ENCODE data around the gene CFB.
"Not testable (repeated sequence)": the region's sequence is repeated elsewhere in the genome, so short reads cannot be mapped to it uniquely, and the experiment has no call there.

The CFB gene

DNA sequence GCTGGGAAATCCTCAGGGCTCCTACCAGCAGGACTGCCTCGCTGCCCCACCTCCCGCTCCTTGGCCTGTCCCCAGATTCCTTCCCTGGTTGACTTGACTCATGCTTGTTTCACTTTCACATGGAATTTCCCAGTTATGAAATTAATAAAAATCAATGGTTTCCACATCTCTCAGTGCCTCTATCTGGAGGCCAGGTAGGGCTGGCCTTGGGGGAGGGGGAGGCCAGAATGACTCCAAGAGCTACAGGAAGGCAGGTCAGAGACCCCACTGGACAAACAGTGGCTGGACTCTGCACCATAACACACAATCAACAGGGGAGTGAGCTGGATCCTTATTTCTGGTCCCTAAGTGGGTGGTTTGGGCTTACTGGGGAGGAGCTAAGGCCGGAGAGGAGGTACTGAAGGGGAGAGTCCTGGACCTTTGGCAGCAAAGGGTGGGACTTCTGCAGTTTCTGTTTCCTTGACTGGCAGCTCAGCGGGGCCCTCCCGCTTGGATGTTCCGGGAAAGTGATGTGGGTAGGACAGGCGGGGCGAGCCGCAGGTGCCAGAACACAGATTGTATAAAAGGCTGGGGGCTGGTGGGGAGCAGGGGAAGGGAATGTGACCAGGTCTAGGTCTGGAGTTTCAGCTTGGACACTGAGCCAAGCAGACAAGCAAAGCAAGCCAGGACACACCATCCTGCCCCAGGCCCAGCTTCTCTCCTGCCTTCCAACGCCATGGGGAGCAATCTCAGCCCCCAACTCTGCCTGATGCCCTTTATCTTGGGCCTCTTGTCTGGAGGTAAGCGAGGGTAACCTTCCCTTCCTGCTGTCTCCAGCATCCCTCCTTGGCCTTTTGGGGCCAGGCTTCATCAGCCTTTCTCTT, at the start of gene CFB:
Gene CFB, plus strand, starts transcription at position 589 of the 863 bp plus-strand sequence. Its CDS starts 127 bp downstream, at position 716.
- DNase-seq: peak in 1 of 2 donors; percentile 15

- no peak for DNase-seq
These were observed 49.4 kb upstream of the CFB start for GRCh38 chr6:31896493-31896855.

- peak in 1 of 2 donors; percentile 19 for DNase-seq
These were observed 48.9 kb upstream of the CFB start for GRCh38 chr6:31896856-31897611.

DNA sequence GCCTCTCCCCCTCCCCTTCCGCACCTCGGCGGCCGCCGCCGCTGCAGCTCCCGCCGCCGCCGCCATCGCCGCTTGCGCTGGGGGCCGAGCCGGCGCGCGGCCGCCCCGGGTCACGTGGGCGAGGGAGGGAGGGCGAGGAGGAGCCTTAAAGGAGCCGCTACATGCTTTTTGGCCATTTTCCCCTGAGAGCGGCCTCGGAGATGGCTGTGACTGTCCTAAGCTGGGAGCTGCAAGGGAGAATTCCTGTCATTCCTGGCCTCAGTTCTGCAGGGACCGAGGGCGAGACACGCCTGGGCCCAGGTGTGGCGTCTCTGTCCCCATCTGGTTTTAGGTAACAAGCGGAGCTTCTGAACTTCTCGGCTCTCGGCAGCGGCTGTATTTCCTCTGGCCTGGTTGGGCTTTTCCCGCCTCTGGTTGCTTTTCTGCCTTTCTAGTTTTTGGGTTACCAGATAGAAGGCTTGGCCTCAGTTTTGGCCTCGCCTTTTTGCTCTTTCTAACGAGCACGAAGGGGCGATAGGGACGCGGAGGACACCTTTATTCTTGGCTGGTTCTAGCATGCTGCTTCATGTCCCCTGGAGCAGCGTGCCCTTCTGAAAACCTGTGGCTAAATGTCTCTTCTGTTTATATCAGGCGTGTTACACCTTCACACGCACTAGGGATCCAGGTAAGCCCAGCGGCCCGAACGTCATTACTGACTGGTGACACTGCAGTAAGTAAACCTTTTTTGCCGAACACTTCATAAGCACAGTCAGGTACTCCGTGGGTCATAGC, 48.1 kb upstream of the CFB start, which contains the start of gene EHMT2:
Gene EHMT2, minus strand, starts transcription at position 87 of the 771 bp plus-strand sequence. Its CDS starts 21 bp downstream, at position 66.
- peak; percentile 80 to 88 for DNase-seq

DNA sequence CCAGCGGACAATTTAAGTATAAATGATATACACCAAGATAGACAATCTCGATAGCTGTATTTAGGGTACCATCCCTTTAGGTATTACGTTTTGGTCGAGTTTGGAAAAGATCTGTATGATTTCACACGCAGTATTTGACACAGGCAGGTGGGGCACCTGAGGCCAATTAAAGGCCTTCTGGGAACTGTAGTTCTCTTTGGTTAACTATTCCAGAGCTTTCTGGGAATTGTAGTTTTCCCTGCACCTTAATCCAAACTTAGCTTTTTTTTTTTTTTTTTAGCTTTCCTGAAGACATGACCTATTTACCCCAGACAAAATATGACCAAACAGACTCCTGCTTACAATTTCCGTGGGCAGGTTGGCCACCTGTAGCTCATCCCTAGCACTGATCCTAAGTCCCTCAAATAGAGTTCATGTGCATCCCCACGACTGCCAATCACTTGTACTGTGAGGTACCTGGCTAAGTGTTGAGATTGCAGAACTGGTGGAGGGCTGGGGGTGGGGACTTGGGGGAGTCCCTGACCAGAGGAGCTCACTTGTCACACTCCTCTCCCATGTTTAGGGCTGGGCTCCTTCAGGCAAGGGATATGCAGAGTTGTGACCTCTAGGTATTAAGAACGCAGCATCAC, 47.4 kb upstream of the CFB start:
- DNase-seq: peak; percentile 37 to 76

DNA sequence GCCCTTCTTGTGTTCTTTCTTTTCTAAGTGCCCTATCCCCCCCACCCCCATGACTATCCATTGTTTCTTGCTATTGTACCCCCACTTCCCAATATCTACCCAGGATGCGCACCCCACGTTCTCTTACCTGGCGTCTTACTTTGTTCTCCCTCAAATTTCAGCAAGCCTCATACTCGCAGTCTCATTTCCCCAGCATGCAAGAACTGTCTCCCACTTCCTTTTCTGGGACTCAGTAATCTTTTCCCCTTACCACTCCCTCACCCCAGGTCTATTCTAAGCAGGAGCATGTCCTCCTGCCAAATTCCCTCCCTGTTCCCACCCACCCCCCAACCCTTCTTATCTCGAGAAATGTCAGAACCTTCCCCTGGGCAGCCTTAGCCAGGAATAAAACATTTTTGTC, 46.7 kb upstream of the CFB start:
- DNase-seq: no peak

GRCh38 chr6:31899882-31900722, 45.8 kb upstream of the CFB start:
- peak in 1 of 2 donors; percentile 29 for DNase-seq

- no peak for DNase-seq
These were observed 44.9 kb upstream of the CFB start for GRCh38 chr6:31900917-31901414.

DNA sequence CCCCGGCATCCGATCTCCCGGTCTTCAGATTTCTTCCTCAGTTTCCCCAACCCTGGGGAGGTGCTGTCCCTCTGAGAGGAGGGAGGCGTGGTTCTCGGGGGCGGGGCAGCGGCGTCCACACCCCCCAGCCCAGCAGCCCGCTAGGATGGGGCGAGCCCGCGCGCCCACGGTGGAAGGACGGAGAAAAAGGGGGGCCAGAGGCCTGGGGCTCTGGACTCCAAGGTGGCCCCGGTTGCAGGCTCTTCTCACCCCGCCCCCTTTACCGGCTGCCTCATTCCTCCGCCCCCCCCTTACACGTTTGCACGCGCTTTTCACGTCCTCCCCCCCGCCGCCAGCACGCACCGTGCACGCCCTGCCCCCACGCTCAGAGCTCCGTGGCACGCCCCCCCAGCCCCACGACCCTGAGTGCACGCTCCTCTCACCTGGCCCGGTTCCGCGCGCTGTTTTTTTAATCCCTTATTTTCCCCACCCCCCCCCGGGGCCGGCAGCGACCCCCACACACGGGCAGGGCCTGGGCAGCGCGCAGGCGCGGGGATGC, 44.4 kb upstream of the CFB start:
- DNase-seq: peak; percentile 59 to 66

DNA sequence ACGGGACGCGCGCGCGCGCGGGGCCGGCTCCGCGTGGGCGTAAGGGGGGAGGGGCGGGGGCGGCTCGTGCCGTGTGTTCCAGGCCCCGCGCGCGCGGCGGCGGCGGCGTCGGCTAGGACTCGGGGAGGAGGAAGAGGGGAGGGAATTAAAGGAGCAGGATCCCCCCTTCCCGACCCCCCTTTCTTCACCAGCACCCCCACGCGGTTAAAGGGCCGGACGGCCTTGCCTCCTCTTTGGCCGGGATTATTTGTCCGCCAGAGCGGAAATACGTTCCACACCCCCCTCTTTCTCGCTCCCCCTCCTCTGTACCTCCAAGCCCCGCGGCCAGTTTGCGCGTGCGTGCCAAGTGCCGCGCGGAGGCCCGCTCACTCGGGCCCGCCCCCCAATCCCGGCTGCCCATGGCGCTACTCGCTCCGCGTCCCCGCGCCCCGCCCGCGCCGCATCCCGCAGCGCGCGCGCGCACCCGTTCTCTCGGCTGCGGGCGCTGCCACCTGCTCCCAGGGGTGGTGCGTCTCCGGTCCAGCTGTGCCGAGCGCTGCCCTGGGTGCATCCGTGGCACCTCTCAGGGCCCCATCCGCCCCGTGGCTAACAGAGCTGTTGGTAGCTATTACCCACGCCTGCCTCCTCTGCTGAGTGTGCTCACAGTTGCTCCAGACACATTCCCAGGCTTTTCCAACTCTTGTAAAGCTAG, 43.8 kb upstream of the CFB start, which contains the start of gene ZBTB12:
Gene ZBTB12, minus strand, starts transcription at position 134 of the 691 bp plus-strand sequence. CDS start 781 bp downstream, outside the sequence.
- DNase-seq: peak; percentile 89 to 91

GRCh38 chr6:31903957-31904356, 41.9 kb upstream of the CFB start:
- DNase-seq: no peak

DNA sequence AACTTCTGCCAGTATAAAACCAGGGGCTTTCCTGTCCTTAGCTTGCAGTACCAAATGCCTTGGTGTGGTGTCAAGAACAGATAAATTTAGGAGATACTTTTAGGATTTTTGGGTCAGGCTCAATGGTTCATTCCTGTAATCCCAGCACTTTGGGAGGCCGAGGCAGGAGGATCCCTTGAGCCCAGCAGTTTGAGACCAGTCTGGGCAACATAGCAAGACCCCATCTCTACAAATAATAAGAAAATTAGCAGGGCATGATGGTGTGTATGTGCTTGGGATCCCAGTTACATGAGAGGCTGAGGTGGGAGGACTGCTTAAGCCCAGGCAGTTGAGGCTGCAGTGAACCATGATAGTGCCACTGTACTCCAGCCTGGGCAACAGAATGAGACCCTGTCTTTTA, 40.9 kb upstream of the CFB start:
- DNase-seq: no peak

DNA sequence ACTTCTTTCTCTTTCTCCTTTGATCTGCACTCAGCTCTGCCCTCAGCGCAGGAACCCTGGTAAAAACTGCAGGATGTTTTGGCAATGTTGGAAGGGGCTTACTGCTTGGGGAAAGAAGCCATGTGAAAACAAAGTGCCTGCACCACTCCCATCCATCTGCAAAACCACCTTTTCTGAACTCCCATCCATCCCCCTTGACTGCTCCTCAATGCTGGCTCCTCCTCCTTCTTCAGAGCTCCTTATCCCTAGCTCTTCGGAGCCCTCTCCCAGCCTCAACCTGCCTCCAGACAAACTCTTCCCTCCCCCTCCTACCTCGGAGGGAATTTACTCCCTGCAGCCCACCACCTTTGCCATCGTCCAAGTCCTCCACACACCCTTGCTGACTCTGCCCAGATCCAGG, 39.8 kb upstream of the CFB start:
- DNase-seq: no peak

- DNase-seq: not testable (repeated sequence)
These were observed 39.2 kb upstream of the CFB start for GRCh38 chr6:31906727-31907126.

- no peak for DNase-seq
These were observed 38.6 kb upstream of the CFB start for GRCh38 chr6:31907158-31907813.

DNA sequence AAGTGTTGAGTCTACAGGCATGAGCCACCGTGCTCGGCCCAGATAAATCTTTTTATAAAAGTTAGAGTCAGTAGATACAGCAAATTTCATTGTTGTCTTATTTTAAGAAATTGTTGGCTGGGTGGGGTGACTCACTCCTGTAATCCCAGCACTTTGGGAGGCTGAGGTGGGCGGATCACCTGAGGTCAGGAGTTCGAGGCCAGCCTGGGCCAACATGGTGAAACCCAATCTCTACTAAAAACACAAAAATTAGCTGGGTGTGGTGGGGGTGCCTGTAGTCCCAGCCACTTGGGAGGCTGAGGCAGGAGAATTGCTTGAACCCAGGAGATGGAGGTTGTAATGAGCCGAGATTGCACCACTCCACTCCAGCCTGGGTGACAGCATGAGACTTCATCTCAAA, 37.6 kb upstream of the CFB start:
- DNase-seq: not testable (repeated sequence)

GRCh38 chr6:31908791-31909190, 37.1 kb upstream of the CFB start:
- no peak for DNase-seq

DNA sequence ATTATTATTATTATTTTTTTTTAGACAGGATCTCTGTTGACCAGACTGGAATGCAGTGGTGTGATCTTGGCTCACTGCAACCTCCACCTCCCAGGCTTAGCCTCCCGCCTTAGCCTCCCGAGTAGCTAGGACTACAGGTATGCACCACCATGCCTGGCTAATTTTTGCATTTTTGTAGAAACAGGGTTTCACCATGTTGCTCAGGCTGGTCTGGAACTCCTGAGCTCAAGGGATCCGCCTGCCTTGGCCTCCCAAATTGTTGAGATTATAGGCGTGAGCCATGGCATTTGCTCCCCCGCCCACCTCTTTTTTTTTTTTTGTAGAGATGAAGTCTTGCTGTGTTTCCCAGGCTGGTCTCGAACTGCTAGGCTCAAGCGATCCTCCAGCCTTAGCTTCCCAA, 36.6 kb upstream of the CFB start:
- not testable (repeated sequence) for DNase-seq

DNA sequence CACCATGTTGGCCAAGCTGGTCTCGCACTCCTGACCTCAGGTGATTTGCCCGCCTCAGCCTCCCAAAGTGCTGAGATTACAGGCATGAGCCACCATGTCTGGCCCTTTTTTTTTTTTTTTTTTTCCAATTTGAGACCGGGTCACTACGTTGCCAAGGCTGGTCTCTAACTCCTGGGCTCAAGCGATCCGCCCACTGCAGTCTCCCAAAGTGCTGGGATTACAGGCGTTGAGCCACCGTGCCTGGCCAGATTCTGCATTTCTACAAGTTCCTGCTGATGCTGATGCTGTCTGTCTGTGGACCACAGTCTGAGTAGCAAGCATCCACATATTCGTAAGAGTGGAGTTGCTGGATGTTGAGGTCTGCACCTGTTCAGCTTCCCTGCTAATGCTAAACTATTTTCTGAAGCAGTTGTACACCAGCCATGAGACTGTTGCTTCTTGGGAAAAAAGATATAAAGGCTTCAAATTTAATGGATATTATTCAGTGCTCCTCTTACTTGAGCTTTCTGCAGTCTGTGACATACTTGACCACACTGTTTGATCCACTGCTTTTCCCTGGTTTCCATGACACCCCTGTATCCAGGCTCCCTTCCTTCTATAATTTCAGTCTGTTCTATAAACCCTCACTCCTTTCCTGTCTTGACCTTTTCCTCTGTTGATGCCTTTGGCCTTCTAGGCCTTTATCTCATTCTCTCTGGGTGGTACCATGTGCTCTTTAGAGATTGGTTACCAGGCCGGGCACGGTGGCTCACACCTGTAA, 33.9 kb upstream of the CFB start:
- DNase-seq: no peak

Data from CD4-positive, alpha-beta T cell treated with Interferon alpha-2 for 1 hour (primary cell).